ENCODE results near the gene MFSD2B. TPM values are rescaled to one million over a fixed set of nuclear protein-coding genes. Genes with fewer than 3 reads are reported as not detected.

The MFSD2B gene
- total RNA-seq, 1 experiment from 2014 or later: 0.39 TPM

DNA sequence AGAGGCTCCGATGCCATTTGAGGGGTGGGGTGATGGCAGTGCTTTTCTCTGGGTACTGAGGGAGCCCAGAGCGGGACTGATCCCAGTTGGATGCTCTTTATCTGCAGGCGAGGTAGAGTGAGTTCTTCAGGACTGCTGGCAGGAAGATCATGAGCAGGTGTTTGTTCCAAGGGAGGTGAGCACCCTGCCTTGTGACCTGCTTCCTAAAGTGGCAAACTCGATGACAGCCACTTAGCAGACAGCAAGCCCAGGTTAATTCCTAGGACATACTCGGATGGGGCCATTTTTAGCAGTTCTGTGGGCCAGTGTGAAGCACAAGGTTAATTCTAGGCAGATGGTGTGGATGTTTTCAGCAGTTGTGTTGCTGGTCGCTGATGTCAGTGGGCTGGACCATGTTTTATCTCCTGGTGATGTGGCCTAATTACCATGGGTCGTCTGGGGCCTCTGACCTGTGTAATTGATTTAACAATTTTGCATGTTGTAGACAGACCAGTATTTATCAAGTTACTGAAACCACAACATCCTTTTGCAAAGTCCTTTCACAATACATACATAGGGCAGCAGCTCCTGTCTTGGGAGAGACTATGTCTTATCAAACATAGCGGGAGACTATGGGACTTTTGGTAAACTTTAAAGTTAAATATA is 44.6 kb downstream of the MFSD2B start:
- ATAC-seq: no peak
- no peak overlapping the region for H3K9ac ChIP-seq (ENCODE audit: low read length)
- TF ChIP-seq JUND (IDR thresholded peaks at IDR 0.05): no peak
- TF ChIP-seq, protein P1, sequence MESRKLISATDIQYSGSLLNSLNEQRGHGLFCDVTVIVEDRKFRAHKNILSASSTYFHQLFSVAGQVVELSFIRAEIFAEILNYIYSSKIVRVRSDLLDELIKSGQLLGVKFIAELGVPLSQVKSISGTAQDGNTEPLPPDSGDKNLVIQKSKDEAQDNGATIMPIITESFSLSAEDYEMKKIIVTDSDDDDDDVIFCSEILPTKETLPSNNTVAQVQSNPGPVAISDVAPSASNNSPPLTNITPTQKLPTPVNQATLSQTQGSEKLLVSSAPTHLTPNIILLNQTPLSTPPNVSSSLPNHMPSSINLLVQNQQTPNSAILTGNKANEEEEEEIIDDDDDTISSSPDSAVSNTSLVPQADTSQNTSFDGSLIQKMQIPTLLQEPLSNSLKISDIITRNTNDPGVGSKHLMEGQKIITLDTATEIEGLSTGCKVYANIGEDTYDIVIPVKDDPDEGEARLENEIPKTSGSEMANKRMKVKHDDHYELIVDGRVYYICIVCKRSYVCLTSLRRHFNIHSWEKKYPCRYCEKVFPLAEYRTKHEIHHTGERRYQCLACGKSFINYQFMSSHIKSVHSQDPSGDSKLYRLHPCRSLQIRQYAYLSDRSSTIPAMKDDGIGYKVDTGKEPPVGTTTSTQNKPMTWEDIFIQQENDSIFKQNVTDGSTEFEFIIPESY (IDR thresholded peaks at IDR 0.05; ENCODE audit: extremely low read depth, insufficient replicate concordance, low read length): no peak
- no peaks in the 10 kb centered on the region for H3K36me3 ChIP-seq (ENCODE audit: control insufficient read depth in 1 of 2, insufficient read depth in 2 of 2, low read length in 2 of 2)
- H4K20me1 ChIP-seq (ENCODE audit: insufficient read depth): no peaks in the 10 kb centered on the region
- H3K9me2 ChIP-seq (ENCODE audit: insufficient read depth): no peaks in the 10 kb centered on the region
- ChIA-PET RAD21 (ENCODE audit: low non-redundant PET in 1 of 2, low total read pairs in 2 of 2, uncharacterized antibody in 2 of 2, unreplicated experiment in 2 of 2) (no interaction called here), POLR2A (no interaction called here), CTCF (no interaction called here)
- DNase-seq (ENCODE audit: low read depth, low spot score): no peak
- peaks cover 0 to 4% of the 10 kb centered on the region in 2 experiments; a peak in 2 of 4 replicates for H3K4me1 ChIP-seq (ENCODE audit: control insufficient read depth in 1 of 2, insufficient read depth in 2 of 2, low read length in 2 of 2)
- H3K4me2 ChIP-seq (ENCODE audit: low read length): no peak overlapping the region
- intact Hi-C loops (cut with micrococcal nuclease): no loop called here
- H3K9me3 ChIP-seq (ENCODE audit: control insufficient read depth in 1 of 2, insufficient read depth in 1 of 2, low read depth in 1 of 2, low read length in 2 of 2): no peaks in the 10 kb centered on the region
- H3K4me3 ChIP-seq (replicated peaks in 1 of 2; ENCODE audit: low read depth in 1 of 2, low read length in 2 of 2): no peak overlapping the region
- H3K27me3 ChIP-seq (ENCODE audit: insufficient read depth, low read length): no peaks in the 10 kb centered on the region
- no TSS peak for BruUV-seq (replicated peaks)
- no peak overlapping the region for H3K27ac ChIP-seq (ENCODE audit: low read depth, low read length)
- H3K79me2 ChIP-seq (ENCODE audit: insufficient read depth, low read length): no peaks in the 10 kb centered on the region
- no peak overlapping the region for H2AFZ ChIP-seq (ENCODE audit: low read depth, low read length, poor library complexity, severe bottlenecking)

DNA sequence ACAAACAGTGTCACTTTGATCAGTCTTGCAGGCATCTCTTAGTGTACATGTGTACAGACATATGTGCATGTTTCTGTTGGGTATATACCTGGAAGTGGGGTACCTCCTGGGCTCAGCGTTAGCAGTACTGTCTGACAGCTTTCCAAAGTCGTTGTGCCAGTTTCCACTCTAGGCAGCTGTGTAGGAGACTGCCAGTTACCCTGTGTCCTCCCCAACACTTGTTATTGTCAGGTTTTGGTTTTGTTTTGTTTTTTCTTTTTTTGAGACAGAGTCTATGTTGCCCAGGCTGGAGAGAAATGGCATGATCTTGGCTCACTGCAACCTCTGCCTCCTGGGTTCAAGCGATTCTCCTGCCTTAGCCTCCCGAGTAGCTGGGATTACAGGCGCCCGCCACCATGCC is 45.9 kb downstream of the MFSD2B start:
- Histone ChIP-seq H2AFZ (ENCODE audit: low read depth, low read length, poor library complexity, severe bottlenecking) (no peak overlapping the region), H3K4me3 (replicated peaks in 1 of 2; ENCODE audit: low read depth in 1 of 2, low read length in 2 of 2) (no peak overlapping the region)
- TF ChIP-seq FOSL1 (IDR thresholded peaks at IDR 0.05; ENCODE audit: low read depth) (no peak), SP1 (IDR thresholded peaks at IDR 0.05; ENCODE audit: low read depth) (no peak), CBX3 (IDR thresholded peaks at IDR 0.05; ENCODE audit: low read depth) (no peak), JUND (IDR thresholded peaks at IDR 0.05) (no peak)
- TF ChIP-seq, protein P2, sequence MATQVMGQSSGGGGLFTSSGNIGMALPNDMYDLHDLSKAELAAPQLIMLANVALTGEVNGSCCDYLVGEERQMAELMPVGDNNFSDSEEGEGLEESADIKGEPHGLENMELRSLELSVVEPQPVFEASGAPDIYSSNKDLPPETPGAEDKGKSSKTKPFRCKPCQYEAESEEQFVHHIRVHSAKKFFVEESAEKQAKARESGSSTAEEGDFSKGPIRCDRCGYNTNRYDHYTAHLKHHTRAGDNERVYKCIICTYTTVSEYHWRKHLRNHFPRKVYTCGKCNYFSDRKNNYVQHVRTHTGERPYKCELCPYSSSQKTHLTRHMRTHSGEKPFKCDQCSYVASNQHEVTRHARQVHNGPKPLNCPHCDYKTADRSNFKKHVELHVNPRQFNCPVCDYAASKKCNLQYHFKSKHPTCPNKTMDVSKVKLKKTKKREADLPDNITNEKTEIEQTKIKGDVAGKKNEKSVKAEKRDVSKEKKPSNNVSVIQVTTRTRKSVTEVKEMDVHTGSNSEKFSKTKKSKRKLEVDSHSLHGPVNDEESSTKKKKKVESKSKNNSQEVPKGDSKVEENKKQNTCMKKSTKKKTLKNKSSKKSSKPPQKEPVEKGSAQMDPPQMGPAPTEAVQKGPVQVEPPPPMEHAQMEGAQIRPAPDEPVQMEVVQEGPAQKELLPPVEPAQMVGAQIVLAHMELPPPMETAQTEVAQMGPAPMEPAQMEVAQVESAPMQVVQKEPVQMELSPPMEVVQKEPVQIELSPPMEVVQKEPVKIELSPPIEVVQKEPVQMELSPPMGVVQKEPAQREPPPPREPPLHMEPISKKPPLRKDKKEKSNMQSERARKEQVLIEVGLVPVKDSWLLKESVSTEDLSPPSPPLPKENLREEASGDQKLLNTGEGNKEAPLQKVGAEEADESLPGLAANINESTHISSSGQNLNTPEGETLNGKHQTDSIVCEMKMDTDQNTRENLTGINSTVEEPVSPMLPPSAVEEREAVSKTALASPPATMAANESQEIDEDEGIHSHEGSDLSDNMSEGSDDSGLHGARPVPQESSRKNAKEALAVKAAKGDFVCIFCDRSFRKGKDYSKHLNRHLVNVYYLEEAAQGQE (IDR thresholded peaks at IDR 0.05; ENCODE audit: low read depth): no peak
- TF ChIP-seq, protein P3, sequence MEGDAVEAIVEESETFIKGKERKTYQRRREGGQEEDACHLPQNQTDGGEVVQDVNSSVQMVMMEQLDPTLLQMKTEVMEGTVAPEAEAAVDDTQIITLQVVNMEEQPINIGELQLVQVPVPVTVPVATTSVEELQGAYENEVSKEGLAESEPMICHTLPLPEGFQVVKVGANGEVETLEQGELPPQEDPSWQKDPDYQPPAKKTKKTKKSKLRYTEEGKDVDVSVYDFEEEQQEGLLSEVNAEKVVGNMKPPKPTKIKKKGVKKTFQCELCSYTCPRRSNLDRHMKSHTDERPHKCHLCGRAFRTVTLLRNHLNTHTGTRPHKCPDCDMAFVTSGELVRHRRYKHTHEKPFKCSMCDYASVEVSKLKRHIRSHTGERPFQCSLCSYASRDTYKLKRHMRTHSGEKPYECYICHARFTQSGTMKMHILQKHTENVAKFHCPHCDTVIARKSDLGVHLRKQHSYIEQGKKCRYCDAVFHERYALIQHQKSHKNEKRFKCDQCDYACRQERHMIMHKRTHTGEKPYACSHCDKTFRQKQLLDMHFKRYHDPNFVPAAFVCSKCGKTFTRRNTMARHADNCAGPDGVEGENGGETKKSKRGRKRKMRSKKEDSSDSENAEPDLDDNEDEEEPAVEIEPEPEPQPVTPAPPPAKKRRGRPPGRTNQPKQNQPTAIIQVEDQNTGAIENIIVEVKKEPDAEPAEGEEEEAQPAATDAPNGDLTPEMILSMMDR (IDR thresholded peaks at IDR 0.05 in 2 of 3, conservative IDR thresholded peaks at IDR 0.05 in 1 of 3; ENCODE audit: borderline replicate concordance in 1 of 3, insufficient read depth in 1 of 3, low read depth in 2 of 3, low read length in 2 of 3): no peak
- TF ChIP-seq, protein P1 (IDR thresholded peaks at IDR 0.05; ENCODE audit: extremely low read depth, insufficient replicate concordance, low read length): no peak
- TF ChIP-seq, protein P4, sequence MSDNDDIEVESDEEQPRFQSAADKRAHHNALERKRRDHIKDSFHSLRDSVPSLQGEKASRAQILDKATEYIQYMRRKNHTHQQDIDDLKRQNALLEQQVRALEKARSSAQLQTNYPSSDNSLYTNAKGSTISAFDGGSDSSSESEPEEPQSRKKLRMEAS (IDR thresholded peaks at IDR 0.05): no peak

More for the DNA sequence above, 45.9 kb downstream of the MFSD2B start:
- no peaks in the 10 kb centered on the region for H3K36me3 ChIP-seq (ENCODE audit: control insufficient read depth in 1 of 2, insufficient read depth in 2 of 2, low read length in 2 of 2)
- ATAC-seq (no peak), DNase-seq (ENCODE audit: low read depth, low spot score) (no peak)
- no peak overlapping the region for H3K27ac ChIP-seq (ENCODE audit: low read depth, low read length)
- H3K9ac ChIP-seq (ENCODE audit: low read length): no peak overlapping the region
- intact Hi-C loops (cut with micrococcal nuclease): no loop called here
- H3K9me3 ChIP-seq (ENCODE audit: control insufficient read depth in 1 of 2, insufficient read depth in 1 of 2, low read depth in 1 of 2, low read length in 2 of 2): no peaks in the 10 kb centered on the region
- no peaks in the 10 kb centered on the region; a peak in 1 of 4 replicates for H3K4me1 ChIP-seq (ENCODE audit: control insufficient read depth in 1 of 2, insufficient read depth in 2 of 2, low read length in 2 of 2)
- POLR2A ChIA-PET: no interaction called here
- H3K79me2 ChIP-seq (ENCODE audit: insufficient read depth, low read length): no peaks in the 10 kb centered on the region
- no peak overlapping the region for H3K4me2 ChIP-seq (ENCODE audit: low read length)
- no TSS peak for BruUV-seq (replicated peaks)
- no peaks in the 10 kb centered on the region for H4K20me1 ChIP-seq (ENCODE audit: insufficient read depth)
- H3K27me3 ChIP-seq (ENCODE audit: insufficient read depth, low read length): no peaks in the 10 kb centered on the region
- H3K9me2 ChIP-seq (ENCODE audit: insufficient read depth): no peaks in the 10 kb centered on the region
- RAD21 ChIA-PET (ENCODE audit: low non-redundant PET in 1 of 2, low total read pairs in 2 of 2, uncharacterized antibody in 2 of 2, unreplicated experiment in 2 of 2): no interaction called here
- CTCF ChIA-PET: no interaction called here

Data from HCT116 (cell line).